Measurements from ENCODE around the gene THRSP. TPM values are rescaled to one million over a fixed set of nuclear protein-coding genes. Genes with fewer than 3 reads are reported as not detected.

THRSP gene
- total RNA-seq, 1 experiment from 2014 or later, result 0.25 TPM

DNA sequence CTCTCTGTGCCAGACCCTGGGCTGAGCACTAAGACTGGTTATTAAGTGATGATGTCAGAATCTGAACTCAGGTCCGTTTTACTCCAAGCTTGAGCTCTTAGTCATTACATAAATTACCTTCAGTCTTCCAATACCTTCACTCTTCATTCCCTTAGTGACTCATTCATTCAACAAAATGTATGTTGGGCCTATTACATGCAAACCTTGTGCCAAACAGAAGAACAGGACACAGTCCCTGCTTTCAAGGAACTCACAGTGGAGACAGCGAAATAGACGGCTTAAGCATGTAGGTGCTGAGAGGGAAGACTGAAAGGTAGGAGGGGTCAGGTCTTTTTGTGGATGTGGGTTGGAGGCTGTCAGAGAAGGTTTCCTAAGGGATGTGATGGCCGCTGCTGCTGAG lies 43.9 kb upstream of the THRSP start:
- intact Hi-C loops (cut with micrococcal nuclease; ENCODE audit: unreplicated experiment), result loop anchor here (1.0 to 2.0 kb wide), 2 partner anchors 20 to 27 kb away; no protein-coding TSS in a partner anchor
- ChIA-PET POLR2A (no interaction called here), CTCF (interaction anchor here (0.6 to 1.8 kb wide), 2 partner anchors 16 to 20 kb away, joined by 6 to 9 read pairs; no protein-coding TSS in a partner anchor)
- Mint-ChIP-seq H3K27ac (ENCODE audit: unreplicated experiment) (peak overlapping the region; percentile 6), H3K4me1 (ENCODE audit: low read depth, unreplicated experiment) (peaks cover 14% of the 10 kb centered on the region), H3K27me3 (ENCODE audit: insufficient read depth, unreplicated experiment) (no peaks in the 10 kb centered on the region), H3K36me3 (ENCODE audit: insufficient read depth, unreplicated experiment) (no peaks in the 10 kb centered on the region), H3K9me3 (ENCODE audit: unreplicated experiment) (no peaks in the 10 kb centered on the region), H3K4me3 (ENCODE audit: unreplicated experiment) (no peak overlapping the region)
- Histone ChIP-seq H3K27me3 (replicated peaks; ENCODE audit: control insufficient read depth, insufficient read depth, low read length) (no peaks in the 10 kb centered on the region), H3K36me3 (ENCODE audit: control insufficient read depth, insufficient read depth, low read length) (no peaks in the 10 kb centered on the region), H3K4me1 (peaks cover 20% of the 10 kb centered on the region; the same call in 1 of the 2 replicates), H3K9me3 (no peaks in the 10 kb centered on the region), H3K4me3 (ENCODE audit: low read depth, low read length) (no peak overlapping the region)
- BruUV-seq (replicated peaks), result no TSS peak
- TF ChIP-seq, protein P1, sequence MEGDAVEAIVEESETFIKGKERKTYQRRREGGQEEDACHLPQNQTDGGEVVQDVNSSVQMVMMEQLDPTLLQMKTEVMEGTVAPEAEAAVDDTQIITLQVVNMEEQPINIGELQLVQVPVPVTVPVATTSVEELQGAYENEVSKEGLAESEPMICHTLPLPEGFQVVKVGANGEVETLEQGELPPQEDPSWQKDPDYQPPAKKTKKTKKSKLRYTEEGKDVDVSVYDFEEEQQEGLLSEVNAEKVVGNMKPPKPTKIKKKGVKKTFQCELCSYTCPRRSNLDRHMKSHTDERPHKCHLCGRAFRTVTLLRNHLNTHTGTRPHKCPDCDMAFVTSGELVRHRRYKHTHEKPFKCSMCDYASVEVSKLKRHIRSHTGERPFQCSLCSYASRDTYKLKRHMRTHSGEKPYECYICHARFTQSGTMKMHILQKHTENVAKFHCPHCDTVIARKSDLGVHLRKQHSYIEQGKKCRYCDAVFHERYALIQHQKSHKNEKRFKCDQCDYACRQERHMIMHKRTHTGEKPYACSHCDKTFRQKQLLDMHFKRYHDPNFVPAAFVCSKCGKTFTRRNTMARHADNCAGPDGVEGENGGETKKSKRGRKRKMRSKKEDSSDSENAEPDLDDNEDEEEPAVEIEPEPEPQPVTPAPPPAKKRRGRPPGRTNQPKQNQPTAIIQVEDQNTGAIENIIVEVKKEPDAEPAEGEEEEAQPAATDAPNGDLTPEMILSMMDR (IDR thresholded peaks at IDR 0.05; ENCODE audit: insufficient read depth in 1 of 2, low read depth in 1 of 2, low read length in 1 of 2, severe bottlenecking in 1 of 2, unreplicated experiment in 1 of 2), result no peak
- no peak for DNase-seq

DNA sequence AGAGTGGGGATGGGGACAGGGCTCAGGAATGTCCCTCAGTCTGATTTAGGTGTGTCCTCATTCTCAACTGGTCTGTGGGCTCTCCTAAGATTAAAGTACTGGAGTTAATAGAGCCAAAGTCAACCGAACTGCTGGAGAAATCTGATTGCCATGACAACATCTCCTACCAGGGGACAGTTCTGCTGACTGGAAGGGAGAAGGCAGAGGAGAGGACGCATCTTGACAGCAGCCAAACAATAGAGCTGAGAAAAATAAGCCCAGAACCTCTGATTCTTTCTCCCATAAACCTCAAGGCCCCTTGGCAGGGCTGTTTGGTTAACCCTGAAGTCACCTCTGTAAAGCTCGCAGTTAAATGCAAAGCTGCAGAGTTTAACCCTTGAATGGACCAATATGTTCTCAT lies 43.4 kb upstream of the THRSP start:
- TF ChIP-seq, protein P1 (IDR thresholded peaks at IDR 0.05; ENCODE audit: insufficient read depth in 1 of 2, low read depth in 1 of 2, low read length in 1 of 2, severe bottlenecking in 1 of 2, unreplicated experiment in 1 of 2), result no peak
- Mint-ChIP-seq H3K9me3 (ENCODE audit: unreplicated experiment) (no peaks in the 10 kb centered on the region), H3K27ac (ENCODE audit: unreplicated experiment) (peak overlapping the region; percentile 6), H3K27me3 (ENCODE audit: insufficient read depth, unreplicated experiment) (no peaks in the 10 kb centered on the region), H3K36me3 (ENCODE audit: insufficient read depth, unreplicated experiment) (no peaks in the 10 kb centered on the region), H3K4me1 (ENCODE audit: low read depth, unreplicated experiment) (peaks cover 14% of the 10 kb centered on the region), H3K4me3 (ENCODE audit: unreplicated experiment) (no peak overlapping the region)
- H3K27me3 ChIP-seq (replicated peaks; ENCODE audit: control insufficient read depth, insufficient read depth, low read length), result no peaks in the 10 kb centered on the region
- H3K4me3 ChIP-seq (ENCODE audit: low read depth, low read length), result no peak overlapping the region
- H3K36me3 ChIP-seq (ENCODE audit: control insufficient read depth, insufficient read depth, low read length), result no peaks in the 10 kb centered on the region
- peak in 1 of 2 experiments; percentile 31 for DNase-seq
- CTCF ChIA-PET, result interaction anchor here (0.6 to 1.8 kb wide), 4 partner anchors 15 to 85 kb away, joined by 6 to 14 read pairs (median 8); no protein-coding TSS in a partner anchor
- POLR2A ChIA-PET, result interaction anchor here (1.1 kb wide), 1 partner anchor 25 kb away, joined by 6 read pairs; the partner anchor contains the start of gene INTS4
- H3K9me3 ChIP-seq, result no peaks in the 10 kb centered on the region
- H3K4me1 ChIP-seq, result peaks cover 20% of the 10 kb centered on the region; the same call in 1 of the 2 replicates
- no TSS peak for BruUV-seq (replicated peaks)
- intact Hi-C loops (cut with micrococcal nuclease; ENCODE audit: unreplicated experiment), result loop anchor here (1.0 to 2.0 kb wide), 2 partner anchors 20 to 27 kb away; no protein-coding TSS in a partner anchor

DNA sequence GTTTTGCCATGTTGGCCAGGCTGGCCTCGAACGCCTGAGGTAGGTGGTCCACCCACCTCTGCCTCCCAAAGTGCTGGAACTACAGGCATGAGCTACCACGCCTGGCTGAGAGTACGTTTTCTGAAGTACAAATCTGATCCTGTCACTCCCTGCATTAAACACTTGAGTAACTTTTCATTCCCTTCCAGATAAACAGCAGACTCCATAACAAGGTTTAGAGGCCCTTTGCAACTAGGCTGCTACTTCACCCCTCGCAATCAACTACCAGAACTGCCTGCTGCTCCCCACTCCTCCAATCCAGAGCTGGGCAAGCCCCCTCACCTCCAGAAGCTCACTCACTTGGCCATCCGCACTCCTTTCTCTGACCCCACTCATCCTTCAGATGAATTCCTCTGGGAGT lies 42.0 kb upstream of the THRSP start:
- H3K4me3 Mint-ChIP-seq (ENCODE audit: unreplicated experiment), result no peak overlapping the region
- ChIA-PET POLR2A (no interaction called here), CTCF (interaction anchor here (0.6 to 1.8 kb wide), 4 partner anchors 14 to 58 kb away, joined by 3 to 14 read pairs (median 6); no protein-coding TSS in a partner anchor)
- H3K4me1 Mint-ChIP-seq (ENCODE audit: low read depth, unreplicated experiment), result peaks cover 14% of the 10 kb centered on the region
- H3K36me3 ChIP-seq (ENCODE audit: control insufficient read depth, insufficient read depth, low read length), result no peaks in the 10 kb centered on the region
- no peak overlapping the region for H3K4me3 ChIP-seq (ENCODE audit: low read depth, low read length)
- no TSS peak for BruUV-seq (replicated peaks)
- peaks cover 20% of the 10 kb centered on the region; the same call in 1 of the 2 replicates for H3K4me1 ChIP-seq
- no peaks in the 10 kb centered on the region for H3K9me3 ChIP-seq
- TF ChIP-seq, protein P1 (IDR thresholded peaks at IDR 0.05; ENCODE audit: insufficient read depth in 1 of 2, low read depth in 1 of 2, low read length in 1 of 2, severe bottlenecking in 1 of 2, unreplicated experiment in 1 of 2), result no peak
- DNase-seq, result no peak
- H3K9me3 Mint-ChIP-seq (ENCODE audit: unreplicated experiment), result no peaks in the 10 kb centered on the region
- no peaks in the 10 kb centered on the region for H3K36me3 Mint-ChIP-seq (ENCODE audit: insufficient read depth, unreplicated experiment)
- no peaks in the 10 kb centered on the region for H3K27me3 ChIP-seq (replicated peaks; ENCODE audit: control insufficient read depth, insufficient read depth, low read length)
- intact Hi-C loops (cut with micrococcal nuclease; ENCODE audit: unreplicated experiment), result loop anchor here (2.0 kb wide), 1 partner anchor 25 kb away; no protein-coding TSS in a partner anchor
- H3K27me3 Mint-ChIP-seq (ENCODE audit: insufficient read depth, unreplicated experiment), result no peaks in the 10 kb centered on the region
- H3K27ac Mint-ChIP-seq (ENCODE audit: unreplicated experiment), result peak overlapping the region; percentile 14
